SK-N-SH (cell line): ENCODE results near the gene P2RY14.

Source experiments
- CHD2 ChIP-seq: fragments of 150-350 bp; IDR thresholded peaks from 2 replicates; pipeline ENCODE4 v1.6.1; 2018; ENCODE audit warnings: low read length; ENCODE audit not compliant: partially characterized antibody
- CTCF ChIP-seq: fragments of 200-600 bp; sonication (generic); IDR thresholded peaks from 2 replicates; pipeline ENCODE4 v1.6.1; 2017; ENCODE audit warnings: antibody characterized with exemption, mild to moderate bottlenecking, moderate library complexity
- EP300 ChIP-seq, 2 experiments: IDR thresholded peaks; 2 replicates each; pipeline versions ENCODE4 v1.4.0 to v1.6.1; 2012; ENCODE audit warnings: borderline replicate concordance in 1 of 2, low read depth in 1 of 2, low read length in 1 of 2
- EZH2phosphoT487 ChIP-seq: fragments of 200-600 bp; sonication (generic); IDR thresholded peaks from 2 replicates; pipeline ENCODE4 v1.6.1; 2017; ENCODE audit warnings: low read depth, mixed run types, mild to moderate bottlenecking, antibody characterized with exemption, moderate library complexity, borderline replicate concordance
- GABPA ChIP-seq: IDR thresholded peaks from 2 replicates; pipeline ENCODE4 v1.4.0; 2012; ENCODE audit warnings: low read depth, mild to moderate bottlenecking
- GATA2 ChIP-seq: sonication (generic); formaldehyde crosslinking; IDR thresholded peaks from 2 replicates; pipeline ENCODE4 v1.5.0; 2020; ENCODE audit warnings: mild to moderate bottlenecking, missing genetic modification reagents
- NRF1 ChIP-seq: IDR thresholded peaks from 2 replicates; pipeline ENCODE4 v1.6.1; 2012; ENCODE audit warnings: low read depth, mild to moderate bottlenecking, low read length
- POLR2AphosphoS5 ChIP-seq: IDR thresholded peaks from 2 replicates; pipeline ENCODE4 v1.6.1; 2012; ENCODE audit warnings: low read depth, low read length
- RFX5 ChIP-seq: IDR thresholded peaks from 2 replicates; pipeline ENCODE4 v1.6.1; 2012; ENCODE audit warnings: mild to moderate bottlenecking, improper control_type of control experiment, low read length
- RXRA ChIP-seq: IDR thresholded peaks from 2 replicates; pipeline ENCODE4 v1.4.0; 2012; ENCODE audit warnings: low read depth, mild to moderate bottlenecking, borderline replicate concordance
- TAF1 ChIP-seq: IDR thresholded peaks from 2 replicates; pipeline ENCODE4 v1.6.1; 2012; ENCODE audit warnings: low read depth, mild to moderate bottlenecking, low read length, moderate library complexity, borderline replicate concordance
- TF ChIP-seq, protein P1 (sequence below): IDR thresholded peaks from 2 replicates; pipeline ENCODE4 v1.6.1; 2012; ENCODE audit warnings: mild to moderate bottlenecking, low read depth, low read length, moderate library complexity
- TF ChIP-seq, protein P2 (sequence below): fragments of 150-350 bp; IDR thresholded peaks from 2 replicates; pipeline ENCODE4 v1.6.1; 2017; ENCODE audit warnings: antibody characterized with exemption, low read length, low read depth, borderline replicate concordance
- TF ChIP-seq, protein P3 (sequence below): IDR thresholded peaks from 2 replicates; pipeline ENCODE4 v1.4.0; 2012; ENCODE audit warnings: low read depth, borderline replicate concordance

GRCh38 chr3:151312972-151313371, 34.6 kb upstream of the P2RY14 start:
- no peak for TF ChIP-seq CTCF
- TF ChIP-seq, protein P1, sequence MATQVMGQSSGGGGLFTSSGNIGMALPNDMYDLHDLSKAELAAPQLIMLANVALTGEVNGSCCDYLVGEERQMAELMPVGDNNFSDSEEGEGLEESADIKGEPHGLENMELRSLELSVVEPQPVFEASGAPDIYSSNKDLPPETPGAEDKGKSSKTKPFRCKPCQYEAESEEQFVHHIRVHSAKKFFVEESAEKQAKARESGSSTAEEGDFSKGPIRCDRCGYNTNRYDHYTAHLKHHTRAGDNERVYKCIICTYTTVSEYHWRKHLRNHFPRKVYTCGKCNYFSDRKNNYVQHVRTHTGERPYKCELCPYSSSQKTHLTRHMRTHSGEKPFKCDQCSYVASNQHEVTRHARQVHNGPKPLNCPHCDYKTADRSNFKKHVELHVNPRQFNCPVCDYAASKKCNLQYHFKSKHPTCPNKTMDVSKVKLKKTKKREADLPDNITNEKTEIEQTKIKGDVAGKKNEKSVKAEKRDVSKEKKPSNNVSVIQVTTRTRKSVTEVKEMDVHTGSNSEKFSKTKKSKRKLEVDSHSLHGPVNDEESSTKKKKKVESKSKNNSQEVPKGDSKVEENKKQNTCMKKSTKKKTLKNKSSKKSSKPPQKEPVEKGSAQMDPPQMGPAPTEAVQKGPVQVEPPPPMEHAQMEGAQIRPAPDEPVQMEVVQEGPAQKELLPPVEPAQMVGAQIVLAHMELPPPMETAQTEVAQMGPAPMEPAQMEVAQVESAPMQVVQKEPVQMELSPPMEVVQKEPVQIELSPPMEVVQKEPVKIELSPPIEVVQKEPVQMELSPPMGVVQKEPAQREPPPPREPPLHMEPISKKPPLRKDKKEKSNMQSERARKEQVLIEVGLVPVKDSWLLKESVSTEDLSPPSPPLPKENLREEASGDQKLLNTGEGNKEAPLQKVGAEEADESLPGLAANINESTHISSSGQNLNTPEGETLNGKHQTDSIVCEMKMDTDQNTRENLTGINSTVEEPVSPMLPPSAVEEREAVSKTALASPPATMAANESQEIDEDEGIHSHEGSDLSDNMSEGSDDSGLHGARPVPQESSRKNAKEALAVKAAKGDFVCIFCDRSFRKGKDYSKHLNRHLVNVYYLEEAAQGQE = no peak
- TF ChIP-seq GABPA = no peak
- TF ChIP-seq, protein P2, sequence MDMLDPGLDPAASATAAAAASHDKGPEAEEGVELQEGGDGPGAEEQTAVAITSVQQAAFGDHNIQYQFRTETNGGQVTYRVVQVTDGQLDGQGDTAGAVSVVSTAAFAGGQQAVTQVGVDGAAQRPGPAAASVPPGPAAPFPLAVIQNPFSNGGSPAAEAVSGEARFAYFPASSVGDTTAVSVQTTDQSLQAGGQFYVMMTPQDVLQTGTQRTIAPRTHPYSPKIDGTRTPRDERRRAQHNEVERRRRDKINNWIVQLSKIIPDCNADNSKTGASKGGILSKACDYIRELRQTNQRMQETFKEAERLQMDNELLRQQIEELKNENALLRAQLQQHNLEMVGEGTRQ = no peak
- no peak for TF ChIP-seq POLR2AphosphoS5
- no peak for TF ChIP-seq GATA2 (CRISPR knock-in tag)
- no peak for TF ChIP-seq EZH2phosphoT487
- TF ChIP-seq RFX5 = no peak
- TF ChIP-seq CHD2 = no peak
- no peak for TF ChIP-seq TAF1
- TF ChIP-seq RXRA = no peak
- TF ChIP-seq NRF1 = no peak
- TF ChIP-seq, protein P3, sequence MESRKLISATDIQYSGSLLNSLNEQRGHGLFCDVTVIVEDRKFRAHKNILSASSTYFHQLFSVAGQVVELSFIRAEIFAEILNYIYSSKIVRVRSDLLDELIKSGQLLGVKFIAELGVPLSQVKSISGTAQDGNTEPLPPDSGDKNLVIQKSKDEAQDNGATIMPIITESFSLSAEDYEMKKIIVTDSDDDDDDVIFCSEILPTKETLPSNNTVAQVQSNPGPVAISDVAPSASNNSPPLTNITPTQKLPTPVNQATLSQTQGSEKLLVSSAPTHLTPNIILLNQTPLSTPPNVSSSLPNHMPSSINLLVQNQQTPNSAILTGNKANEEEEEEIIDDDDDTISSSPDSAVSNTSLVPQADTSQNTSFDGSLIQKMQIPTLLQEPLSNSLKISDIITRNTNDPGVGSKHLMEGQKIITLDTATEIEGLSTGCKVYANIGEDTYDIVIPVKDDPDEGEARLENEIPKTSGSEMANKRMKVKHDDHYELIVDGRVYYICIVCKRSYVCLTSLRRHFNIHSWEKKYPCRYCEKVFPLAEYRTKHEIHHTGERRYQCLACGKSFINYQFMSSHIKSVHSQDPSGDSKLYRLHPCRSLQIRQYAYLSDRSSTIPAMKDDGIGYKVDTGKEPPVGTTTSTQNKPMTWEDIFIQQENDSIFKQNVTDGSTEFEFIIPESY = no peak
- no peak for TF ChIP-seq EP300 (IDR thresholded peaks at IDR 0.05; ENCODE audit: borderline replicate concordance in 1 of 2, low read depth in 1 of 2, low read length in 1 of 2)
